A673 (cell line): ENCODE data around the gene SLCO1A2. TPM values are rescaled to one million over a fixed set of nuclear protein-coding genes. Genes with fewer than 3 reads are reported as not detected.

Source experiments
- BruUV-seq: library from RNA; stranded (reverse); fragments of 400-500 nt; replicated peaks from 2 replicates; lab custom pipeline; 2021; lab: Mats Ljungman, UMichigan
- CTCF ChIA-PET: fragments of 300-600 bp; sonication (Branson Sonifier 250); formaldehyde crosslinking; loops from one replicate; lab custom pipeline; 2022; ENCODE audit warnings: antibody characterized with exemption; lab: Charles Lee
- POLR2A ChIA-PET: fragments of 300-600 bp; sonication (Branson Sonifier 250); formaldehyde crosslinking; loops from one replicate; lab custom pipeline; 2022; ENCODE audit warnings: antibody characterized with exemption; ENCODE audit not compliant: low non-redundant PET; lab: Charles Lee
- DNase-seq: peaks from one replicate; pipeline ENCODE4 v3.0.0-alpha.2; 2015; ENCODE audit warnings: low spot score
- H3K27ac ChIP-seq: fragments of 200-600 bp; sonication (generic); 2 replicates; pipeline ENCODE4 v1.5.1; 2016; ENCODE audit warnings: mixed run types, low read depth, mild to moderate bottlenecking, mixed read lengths, antibody characterized with exemption, low read length; ENCODE audit not compliant: poor library complexity, severe bottlenecking
- H3K27me3 ChIP-seq: fragments of 200-600 bp; sonication (generic); replicated peaks from 2 replicates; pipeline ENCODE4 v1.6.1; 2017; ENCODE audit warnings: mixed run types, low read depth, mild to moderate bottlenecking, mixed read lengths, antibody characterized with exemption, low read length; ENCODE audit not compliant: insufficient read depth, poor library complexity
- H3K36me3 ChIP-seq: fragments of 200-600 bp; sonication (generic); 2 replicates; pipeline ENCODE4 v1.6.1; 2016; ENCODE audit warnings: mixed run types, mild to moderate bottlenecking, mixed read lengths, antibody characterized with exemption, low read length; ENCODE audit not compliant: insufficient read depth, poor library complexity, severe bottlenecking
- H3K4me1 ChIP-seq: fragments of 200-600 bp; sonication (generic); 2 replicates; pipeline ENCODE4 v1.6.1; 2017; ENCODE audit warnings: mixed run types, mild to moderate bottlenecking, mixed read lengths, antibody characterized with exemption, low read length; ENCODE audit not compliant: insufficient read depth, poor library complexity, severe bottlenecking
- H3K4me3 ChIP-seq: fragments of 200-600 bp; sonication (generic); 2 replicates; pipeline ENCODE4 v1.5.1; 2016; ENCODE audit warnings: low read depth, mixed run types, mild to moderate bottlenecking, mixed read lengths, low read length; ENCODE audit not compliant: poor library complexity, severe bottlenecking
- H3K9me3 ChIP-seq: fragments of 200-600 bp; sonication (generic); 2 replicates; pipeline ENCODE4 v1.6.1; 2016; ENCODE audit warnings: mixed run types, low read depth, mild to moderate bottlenecking, mixed read lengths, antibody characterized with exemption, low read length; ENCODE audit not compliant: poor library complexity, severe bottlenecking
- EZH2 ChIP-seq: fragments of 200-600 bp; sonication (generic); IDR thresholded peaks from 2 replicates; pipeline ENCODE4 v1.6.1; 2017; ENCODE audit warnings: borderline replicate concordance, low read depth, mild to moderate bottlenecking, mixed read lengths, antibody characterized with exemption, low read length; ENCODE audit not compliant: poor library complexity, severe bottlenecking
- intact Hi-C: fragments of 100-400 bp; cut with micrococcal nuclease; formaldehyde crosslinking; loops from one replicate; pipeline ENCODE4 v1.10.0; 2022; ENCODE audit not compliant: unreplicated experiment
- total RNA-seq: library from RNA; stranded (reverse); gene quantifications from 2 replicates; pipeline ENCODE4 v1.2.3, GENCODE V29; 2021
- TF ChIP-seq, protein P1 (sequence below): fragments of 300-800, 200-600 bp; sonication (generic); conservative IDR thresholded peaks from 2 replicates; pipeline ENCODE4 v1.5.1; 2017; ENCODE audit warnings: low read depth, mild to moderate bottlenecking, antibody characterized with exemption, low read length, moderate library complexity, mixed read lengths

The SLCO1A2 gene
- total RNA-seq, 1 experiment from 2014 or later = not detected

DNA sequence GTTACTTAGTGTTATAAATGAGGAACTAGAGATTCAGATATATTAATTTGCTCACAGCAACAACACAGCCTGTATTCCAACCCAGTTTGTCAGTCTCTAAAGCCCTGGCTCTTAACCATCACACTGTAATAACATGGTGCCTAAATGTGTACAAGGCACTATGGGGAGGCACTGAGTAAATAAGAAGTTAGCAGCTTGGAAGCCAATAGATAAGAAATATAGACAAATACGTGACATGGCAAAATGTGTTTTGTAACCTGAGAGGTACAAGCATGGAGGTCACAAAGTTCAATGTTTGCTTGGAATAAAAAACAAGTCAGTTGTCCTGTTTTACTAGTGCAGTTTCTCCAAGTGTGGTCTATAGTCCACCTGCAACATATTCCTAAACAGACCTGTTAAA lies 16.3 kb upstream of the SLCO1A2 start:
- ChIA-PET POLR2A (no interaction called here), CTCF (no interaction called here)
- no peak for TF ChIP-seq EZH2
- TF ChIP-seq, protein P1, sequence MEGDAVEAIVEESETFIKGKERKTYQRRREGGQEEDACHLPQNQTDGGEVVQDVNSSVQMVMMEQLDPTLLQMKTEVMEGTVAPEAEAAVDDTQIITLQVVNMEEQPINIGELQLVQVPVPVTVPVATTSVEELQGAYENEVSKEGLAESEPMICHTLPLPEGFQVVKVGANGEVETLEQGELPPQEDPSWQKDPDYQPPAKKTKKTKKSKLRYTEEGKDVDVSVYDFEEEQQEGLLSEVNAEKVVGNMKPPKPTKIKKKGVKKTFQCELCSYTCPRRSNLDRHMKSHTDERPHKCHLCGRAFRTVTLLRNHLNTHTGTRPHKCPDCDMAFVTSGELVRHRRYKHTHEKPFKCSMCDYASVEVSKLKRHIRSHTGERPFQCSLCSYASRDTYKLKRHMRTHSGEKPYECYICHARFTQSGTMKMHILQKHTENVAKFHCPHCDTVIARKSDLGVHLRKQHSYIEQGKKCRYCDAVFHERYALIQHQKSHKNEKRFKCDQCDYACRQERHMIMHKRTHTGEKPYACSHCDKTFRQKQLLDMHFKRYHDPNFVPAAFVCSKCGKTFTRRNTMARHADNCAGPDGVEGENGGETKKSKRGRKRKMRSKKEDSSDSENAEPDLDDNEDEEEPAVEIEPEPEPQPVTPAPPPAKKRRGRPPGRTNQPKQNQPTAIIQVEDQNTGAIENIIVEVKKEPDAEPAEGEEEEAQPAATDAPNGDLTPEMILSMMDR = no peak
- intact Hi-C loops = no loop called here
- H3K27me3 ChIP-seq = peaks cover 11% of the 10 kb centered on the region
- no peaks in the 10 kb centered on the region for H3K9me3 ChIP-seq
- no peak for DNase-seq
- BruUV-seq = no TSS peak
- no peaks in the 10 kb centered on the region for H3K36me3 ChIP-seq
- H3K4me1 ChIP-seq = no peaks in the 10 kb centered on the region
- no peak overlapping the region for H3K27ac ChIP-seq
- no peak overlapping the region for H3K4me3 ChIP-seq

DNA sequence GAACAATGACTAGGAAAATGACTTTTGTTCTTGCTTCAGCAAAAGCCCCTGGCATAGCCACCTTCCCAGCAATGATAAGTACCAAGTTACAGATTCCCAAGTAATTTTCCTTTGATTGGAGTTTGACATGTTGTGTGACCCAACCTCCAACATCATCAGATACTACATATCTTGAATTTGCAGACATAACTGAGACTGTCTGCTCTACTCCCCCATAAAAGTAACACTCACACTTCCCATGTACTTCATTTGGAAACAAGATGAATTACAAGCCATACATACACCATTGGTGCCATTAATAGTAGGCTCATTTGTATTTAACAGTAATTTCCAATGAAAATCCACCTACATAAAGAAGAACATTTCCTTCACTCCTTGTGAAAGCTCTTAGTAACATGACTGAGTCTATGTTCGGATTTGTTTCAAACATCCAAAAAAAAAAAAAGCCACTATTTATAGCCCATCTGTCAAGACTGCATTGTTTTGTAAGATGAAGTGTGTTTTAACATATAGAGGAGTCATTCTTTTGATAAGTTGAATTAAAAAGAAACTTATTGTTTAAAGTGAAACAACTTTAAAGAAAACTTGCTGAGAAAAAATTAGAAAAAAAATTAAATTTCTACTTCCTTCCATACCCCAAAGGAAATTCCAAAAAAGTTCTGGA lies 12.0 kb upstream of the SLCO1A2 start:
- Histone ChIP-seq H3K9me3 (no peaks in the 10 kb centered on the region), H3K27ac (no peak overlapping the region), H3K4me1 (no peaks in the 10 kb centered on the region), H3K4me3 (no peak overlapping the region), H3K27me3 (no peaks in the 10 kb centered on the region), H3K36me3 (no peaks in the 10 kb centered on the region)
- no peak for DNase-seq
- TF ChIP-seq, protein P1 = no peak
- TF ChIP-seq EZH2 = no peak
- ChIA-PET POLR2A (interaction anchor here (0.6 kb wide), 1 partner anchor 96 kb away, joined by 11 read pairs; no protein-coding TSS in a partner anchor), CTCF (no interaction called here)
- intact Hi-C loops = no loop called here
- no TSS peak for BruUV-seq

DNA sequence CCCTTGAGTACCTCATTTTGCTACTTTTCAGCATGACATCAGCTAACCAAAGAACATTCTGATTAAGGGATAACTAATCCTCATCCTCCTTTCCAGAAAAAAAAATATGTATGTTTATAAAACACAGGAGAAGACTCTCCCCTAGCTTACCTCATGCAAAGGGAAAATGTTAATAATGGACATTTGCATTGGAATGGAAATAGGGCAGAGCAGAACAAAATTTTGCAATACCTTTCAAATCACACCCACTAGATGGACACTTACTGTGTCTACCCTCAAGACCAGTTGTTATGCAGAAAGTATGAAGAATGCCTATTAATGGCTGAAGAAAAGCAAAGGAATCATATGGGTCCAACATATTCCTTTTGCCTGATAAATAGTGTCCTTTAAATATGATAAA lies 8.9 kb upstream of the SLCO1A2 start:
- Histone ChIP-seq H3K27ac (no peak overlapping the region), H3K36me3 (no peaks in the 10 kb centered on the region), H3K27me3 (no peaks in the 10 kb centered on the region), H3K4me3 (no peak overlapping the region), H3K4me1 (no peaks in the 10 kb centered on the region), H3K9me3 (no peaks in the 10 kb centered on the region)
- TF ChIP-seq, protein P1 = no peak
- TF ChIP-seq EZH2 = no peak
- intact Hi-C loops = no loop called here
- ChIA-PET CTCF (no interaction called here), POLR2A (no interaction called here)
- no peak for DNase-seq
- no TSS peak for BruUV-seq
